CD4-positive, alpha-beta T cell treated with Interleukin-4 for 1 hour (primary cell): ENCODE measurements around the gene ELMO3.
A peak's percentile ranks its signal among the peaks of the same experiment; 100 is the strongest.

Experiments
- DNase-seq, 2 donors: peaks; one replicate each; pipeline ENCODE4 v3.0.0-alpha.2; 2020 to 2022

ELMO3 gene

GRCh38 chr16:67199011-67199807, at the start of gene ELMO3:
Gene ELMO3, plus strand, starts transcription at chr16:67199131. Its CDS starts 196 bp downstream, at chr16:67199327.
- no peak for DNase-seq

- no peak for DNase-seq
Measured at GRCh38 chr16:67149276-67150046, 49.5 kb upstream of the ELMO3 start.

- peak in 1 of 2 donors; percentile 39 for DNase-seq
Measured at GRCh38 chr16:67150047-67150832, 48.7 kb upstream of the ELMO3 start.

- peak in 1 of 2 donors; percentile 36 for DNase-seq
Measured at GRCh38 chr16:67150833-67151396, 48.0 kb upstream of the ELMO3 start, which contains the start of gene B3GNT9. Gene B3GNT9, minus strand, starts transcription at chr16:67150998. Its CDS starts 513 bp downstream, at chr16:67150485.

GRCh38 chr16:67151431-67152097, 47.4 kb upstream of the ELMO3 start:
- no peak for DNase-seq

GRCh38 chr16:67154578-67155294, 44.2 kb upstream of the ELMO3 start:
- no peak for DNase-seq

- peak; percentile 74 to 80 for DNase-seq
Measured at GRCh38 chr16:67155295-67156142, 43.4 kb upstream of the ELMO3 start.

GRCh38 chr16:67156143-67156844, 42.6 kb upstream of the ELMO3 start:
- no peak for DNase-seq

- no peak for DNase-seq
Measured at GRCh38 chr16:67157106-67157748, 41.7 kb upstream of the ELMO3 start.

GRCh38 chr16:67157892-67158635, 40.9 kb upstream of the ELMO3 start:
- DNase-seq, result peak; percentile 28 to 77

- DNase-seq, result peak; percentile 87 to 90
Measured at GRCh38 chr16:67158637-67159600, 40.0 kb upstream of the ELMO3 start.

GRCh38 chr16:67161595-67162058, 37.3 kb upstream of the ELMO3 start:
- DNase-seq, result no peak

- no peak for DNase-seq
Measured at GRCh38 chr16:67162506-67163163, 36.3 kb upstream of the ELMO3 start.

GRCh38 chr16:67163164-67163998, 35.5 kb upstream of the ELMO3 start:
- DNase-seq, result peak; percentile 37 to 61

GRCh38 chr16:67163999-67164558, 34.9 kb upstream of the ELMO3 start:
- DNase-seq, result no peak
